Adrenal gland (tissue), 12 donors: Measurements from ENCODE around the gene TNS3. TPM values are rescaled to one million over a fixed set of nuclear protein-coding genes. Genes with fewer than 3 reads are reported as not detected.
"Not testable (repeated sequence)": the region's sequence is repeated elsewhere in the genome, so short reads cannot be mapped to it uniquely, and the experiment has no call there.

Experiments used
- DNase-seq, 7 donors: peaks; one replicate each; pipeline ENCODE4 v3.0.0-alpha.2; 2019 to 2020
- H3K27ac ChIP-seq, 5 donors: fragments of 200-600 bp; sonication (generic) in 4 of 5; 1 replicate in 3 of 5; 2 replicates in 2 of 5; pipeline versions ENCODE4 v1.5.1 to v1.8.0; 2016 to 2020; ENCODE audit warnings: mild to moderate bottlenecking in 1 of 5
- H3K27me3 ChIP-seq: fragments of 200-600 bp; 2 replicates; pipeline ENCODE4 v1.8.0; 2021
- H3K36me3 ChIP-seq, 2 donors: fragments of 200-600 bp; replicated peaks in 1 of 2; 1 replicate in 1 of 2; 2 replicates in 1 of 2; pipeline versions ENCODE4 v1.5.1 to v1.8.0; 2018 to 2022
- H3K4me1 ChIP-seq, 2 donors: fragments of 200-600 bp; replicated peaks in 1 of 2; 1 replicate in 1 of 2; 2 replicates in 1 of 2; pipeline versions ENCODE4 v1.5.1 to v1.8.0; 2018 to 2021
- H3K4me3 ChIP-seq, 4 donors: fragments of 200-600 bp; sonication (generic) in 3 of 4; one replicate each; pipeline ENCODE4 v1.5.1; 2016 to 2018
- H3K9me3 ChIP-seq, 3 donors: fragments of 200-600 bp; sonication (generic) in 1 of 3; replicated peaks in 1 of 3; 1 replicate in 2 of 3; 2 replicates in 1 of 3; pipeline versions ENCODE4 v1.5.1 to v1.8.0; 2016 to 2021
- POLR2A ChIP-seq, 2 donors: fragments of 450-650 bp; IDR thresholded peaks; one replicate each; pipeline ENCODE4 v1.6.1; 2017; ENCODE audit warnings: antibody characterized with exemption in 2 of 2, mild to moderate bottlenecking in 2 of 2, moderate library complexity in 1 of 2
- WGBS, 4 donors: extraction: QIAGEN DNeasy Blood & Tissue Kit in 2 of 4; methylation state at CpG; one replicate each; pipeline versions ENCODE4 v1.1.5 to v1.1.7; 2013 to 2017; 5-methylcytosine and 5-hydroxymethylcytosine counted together
- intact Hi-C, 2 donors: fragments of 100-400 bp; cut with DNase I; formaldehyde crosslinking; loops; one replicate each; pipeline versions ENCODE4 v1.14.1 to v1.15.0; 2022 to 2023
- polyA plus RNA-seq, 3 donors: library from polyadenylated mRNA; stranded (reverse); fragments of 200-250 nt in 2 of 3; fragments of 350-450 nt in 1 of 3; fragmentation: Illumina TruSeq in 1 of 3; extraction: RNeasy Lipid Tissue Mini Kit (QIAGEN cat#74804) in 1 of 3; gene quantifications; one replicate each; pipeline ENCODE4 v1.2.3, GENCODE V29; 2013 to 2014
- total RNA-seq, 9 donors: library from RNA; depleted of rRNA in 4 of 9; stranded (reverse); fragments of >200 nt in 4 of 9; fragments of 120-200 nt in 1 of 9; fragmentation: NEBNext Ultra II Directional in 1 of 9; extraction: Animal tissue kit (Norgen Biotek cat#: 25700) in 1 of 9; gene quantifications; one replicate each; pipeline versions ENCODE4 v1.1.0 to v1.2.4, GENCODE V29; 2013 to 2023
- TF ChIP-seq, protein P1 (sequence below), 6 experiments: fragments of 450-650 bp in 4 of 6; fragments of 200-600 bp in 2 of 6; sonication (generic) in 1 of 6; IDR thresholded peaks; 1 replicate in 5 of 6; 2 replicates in 1 of 6; pipeline versions ENCODE4 v1.5.1 to v1.8.0; 2016 to 2021; ENCODE audit warnings: antibody characterized with exemption in 6 of 6, mild to moderate bottlenecking in 2 of 6, moderate library complexity in 1 of 6
- donor health status: healthy with polysubstance abuse.
- donor health status: Bipolar disorder and iron deficiency.
- donor health status: DM: yes; HTN: yes; CAD: no.
- donor health status: DM: no; HTN: no; CAD: no.
- donor health status: DM: no; HTN: no; CAD: no.
- donor health status: DM: yes; HTN: yes; CAD: no.

TNS3 gene
- total and polyA plus RNA-seq, 12 donors: 21.0 to 188 (median 99.8) TPM

DNA sequence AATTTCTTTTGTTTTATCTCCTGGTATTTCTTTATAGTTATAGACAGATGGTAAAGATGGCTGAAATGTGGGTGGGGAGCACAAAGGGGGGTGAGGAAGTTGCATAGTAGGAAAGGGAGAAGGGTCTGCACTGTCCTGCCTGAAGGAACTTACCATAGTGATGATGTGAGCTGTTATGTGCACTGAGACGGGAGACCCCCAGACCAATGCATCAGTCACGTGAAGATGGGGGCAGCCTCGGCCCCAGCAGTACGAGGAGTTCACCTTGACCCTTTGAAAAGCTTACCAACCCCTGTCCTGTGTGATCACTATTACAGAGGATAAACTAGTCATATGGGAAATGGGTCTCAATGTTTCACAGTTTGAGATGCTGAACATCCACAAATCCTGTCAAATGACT is 316.3 kb downstream of the TNS3 start:
- no peak for TF ChIP-seq POLR2A (IDR thresholded peaks at IDR 0.05)
- TF ChIP-seq, protein P1, sequence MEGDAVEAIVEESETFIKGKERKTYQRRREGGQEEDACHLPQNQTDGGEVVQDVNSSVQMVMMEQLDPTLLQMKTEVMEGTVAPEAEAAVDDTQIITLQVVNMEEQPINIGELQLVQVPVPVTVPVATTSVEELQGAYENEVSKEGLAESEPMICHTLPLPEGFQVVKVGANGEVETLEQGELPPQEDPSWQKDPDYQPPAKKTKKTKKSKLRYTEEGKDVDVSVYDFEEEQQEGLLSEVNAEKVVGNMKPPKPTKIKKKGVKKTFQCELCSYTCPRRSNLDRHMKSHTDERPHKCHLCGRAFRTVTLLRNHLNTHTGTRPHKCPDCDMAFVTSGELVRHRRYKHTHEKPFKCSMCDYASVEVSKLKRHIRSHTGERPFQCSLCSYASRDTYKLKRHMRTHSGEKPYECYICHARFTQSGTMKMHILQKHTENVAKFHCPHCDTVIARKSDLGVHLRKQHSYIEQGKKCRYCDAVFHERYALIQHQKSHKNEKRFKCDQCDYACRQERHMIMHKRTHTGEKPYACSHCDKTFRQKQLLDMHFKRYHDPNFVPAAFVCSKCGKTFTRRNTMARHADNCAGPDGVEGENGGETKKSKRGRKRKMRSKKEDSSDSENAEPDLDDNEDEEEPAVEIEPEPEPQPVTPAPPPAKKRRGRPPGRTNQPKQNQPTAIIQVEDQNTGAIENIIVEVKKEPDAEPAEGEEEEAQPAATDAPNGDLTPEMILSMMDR (IDR thresholded peaks at IDR 0.05): no peak
- H3K4me1 ChIP-seq: peaks cover 0 to 8% of the 10 kb centered on the region in 2 donors
- no peak overlapping the region for H3K27ac ChIP-seq
- no peaks in the 10 kb centered on the region for H3K36me3 ChIP-seq
- intact Hi-C loops: loop anchor here in 1 of 2 donors (10.0 kb wide), 2 partner anchors 319 to 549 kb away; partner anchors contain the start of gene TNS3
- no peaks in the 10 kb centered on the region for H3K27me3 ChIP-seq
- WGBS, 4 donors: 82 to 91% (median 88%) methylated on average over 4 of the region's 4 CpGs
- no peaks in the 10 kb centered on the region for H3K9me3 ChIP-seq
- peak in 2 of 7 donors; percentile 2 to 35 for DNase-seq
- no peak overlapping the region for H3K4me3 ChIP-seq

DNA sequence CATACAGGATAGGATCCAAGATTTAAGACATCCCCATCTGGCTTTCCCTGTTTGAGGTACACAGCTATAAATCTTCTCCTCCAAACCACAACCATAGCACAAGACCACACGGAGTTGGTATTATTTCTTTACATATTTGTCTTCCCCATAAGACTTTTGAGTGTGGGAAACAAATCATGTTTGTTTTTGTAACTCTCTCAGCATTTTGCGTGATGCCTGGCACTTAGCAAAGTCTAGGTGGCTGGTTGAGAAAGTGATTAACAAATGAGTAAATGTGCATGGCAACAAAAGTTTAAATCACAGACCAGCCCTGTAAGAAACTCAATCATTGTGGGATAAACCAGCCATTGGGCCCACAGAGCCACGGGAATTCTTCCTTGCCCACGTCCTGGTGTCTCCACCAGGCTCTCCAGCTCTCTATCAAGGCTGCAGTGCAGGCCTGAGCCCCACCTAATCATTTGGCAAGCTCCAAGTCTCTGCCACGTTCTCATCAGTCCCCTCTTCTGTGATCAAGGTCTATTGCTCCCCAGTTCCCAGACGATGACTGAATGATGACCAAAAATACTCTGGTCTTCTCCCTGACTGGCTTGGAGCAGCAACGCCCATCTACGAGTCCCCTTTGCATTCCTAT is 317.8 kb downstream of the TNS3 start:
- H3K27ac ChIP-seq: no peak overlapping the region
- intact Hi-C loops: loop anchor here in 1 of 2 donors (10.0 kb wide), 2 partner anchors 321 to 551 kb away; partner anchors contain the start of gene TNS3
- no peak for DNase-seq
- peaks cover 0 to 8% of the 10 kb centered on the region in 2 donors for H3K4me1 ChIP-seq
- no peaks in the 10 kb centered on the region for H3K9me3 ChIP-seq
- no peaks in the 10 kb centered on the region for H3K27me3 ChIP-seq
- H3K4me3 ChIP-seq: no peak overlapping the region
- 63 to 75% (median 73%) methylated on average over 8 of the region's 8 CpGs for WGBS, 4 donors
- TF ChIP-seq, protein P1 (IDR thresholded peaks at IDR 0.05): no peak
- no peak for TF ChIP-seq POLR2A (IDR thresholded peaks at IDR 0.05)
- no peaks in the 10 kb centered on the region for H3K36me3 ChIP-seq

DNA sequence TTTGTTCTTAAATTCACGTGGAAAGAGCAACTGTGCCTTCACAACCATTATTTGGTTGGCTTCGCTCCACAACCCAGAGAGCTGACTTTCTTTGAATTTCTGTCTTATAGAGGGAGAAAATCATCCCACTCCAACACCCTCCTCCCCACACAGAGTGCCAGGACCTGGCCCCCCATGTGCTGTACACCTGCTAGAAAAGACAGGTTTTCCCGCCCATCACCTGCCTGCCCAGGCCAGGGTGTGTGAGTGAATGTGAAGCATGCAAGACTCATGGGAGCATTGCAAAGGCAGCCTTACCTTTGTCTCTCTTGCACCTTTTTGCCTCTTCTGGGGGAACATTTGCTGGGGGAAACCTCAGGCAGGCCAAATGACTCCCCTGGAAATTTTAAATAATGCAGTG is 319.0 kb downstream of the TNS3 start:
- Histone ChIP-seq H3K36me3 (no peaks in the 10 kb centered on the region), H3K4me3 (no peak overlapping the region), H3K4me1 (peaks cover 0 to 8% of the 10 kb centered on the region in 2 donors), H3K27me3 (no peaks in the 10 kb centered on the region), H3K9me3 (no peaks in the 10 kb centered on the region), H3K27ac (no peak overlapping the region)
- intact Hi-C loops: loop anchor here in 1 of 2 donors (10.0 kb wide), 2 partner anchors 322 to 552 kb away; partner anchors contain the start of gene TNS3
- WGBS, 4 donors: 88 to 93% (median 90%) methylated on average over 3 of the region's 3 CpGs
- peak in 1 of 7 donors; percentile 45 for DNase-seq
- TF ChIP-seq, protein P1 (IDR thresholded peaks at IDR 0.05): no peak
- TF ChIP-seq POLR2A (IDR thresholded peaks at IDR 0.05): no peak

DNA sequence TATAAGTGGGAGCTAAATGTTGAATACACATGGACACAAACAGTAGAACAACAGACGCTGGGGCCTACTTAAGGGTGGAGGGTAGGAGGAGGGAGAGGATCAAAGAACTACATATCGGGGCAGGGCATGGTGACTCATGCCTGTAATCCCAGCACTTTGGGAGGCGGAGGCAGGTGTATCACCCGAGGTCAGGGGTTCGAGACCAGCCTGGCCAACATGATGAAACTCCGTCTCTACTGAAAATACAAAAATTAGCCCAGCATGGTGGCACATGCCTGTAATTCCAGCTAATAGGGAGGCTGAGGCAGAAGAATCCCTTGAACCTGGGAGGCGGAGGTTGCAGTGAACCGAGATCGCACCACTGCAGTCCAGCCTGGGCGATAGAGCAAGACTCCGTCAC is 319.8 kb downstream of the TNS3 start:
- H3K9me3 ChIP-seq, H3K4me3 ChIP-seq, H3K27me3 ChIP-seq, H3K27ac ChIP-seq, H3K36me3 ChIP-seq, H3K4me1 ChIP-seq: not testable (repeated sequence)
- DNase-seq: peak in 1 of 7 donors; percentile 41
- WGBS, 4 donors: 90 to 95% (median 91%) methylated on average over 11 of the region's 11 CpGs
- intact Hi-C loops: loop anchor here in 1 of 2 donors (10.0 kb wide), 2 partner anchors 323 to 553 kb away; partner anchors contain the start of gene TNS3
